GM21825 (cell line): ENCODE results near the gene DHRS2.

Experiments used
- ATAC-seq: cut with Tn5 transposase; IDR thresholded peaks from one replicate; pipeline ENCODE4 v1.9.1; 2021; ENCODE audit warnings: mild to moderate bottlenecking, moderate library complexity; ENCODE audit not compliant: unreplicated experiment

Gene DHRS2

DNA sequence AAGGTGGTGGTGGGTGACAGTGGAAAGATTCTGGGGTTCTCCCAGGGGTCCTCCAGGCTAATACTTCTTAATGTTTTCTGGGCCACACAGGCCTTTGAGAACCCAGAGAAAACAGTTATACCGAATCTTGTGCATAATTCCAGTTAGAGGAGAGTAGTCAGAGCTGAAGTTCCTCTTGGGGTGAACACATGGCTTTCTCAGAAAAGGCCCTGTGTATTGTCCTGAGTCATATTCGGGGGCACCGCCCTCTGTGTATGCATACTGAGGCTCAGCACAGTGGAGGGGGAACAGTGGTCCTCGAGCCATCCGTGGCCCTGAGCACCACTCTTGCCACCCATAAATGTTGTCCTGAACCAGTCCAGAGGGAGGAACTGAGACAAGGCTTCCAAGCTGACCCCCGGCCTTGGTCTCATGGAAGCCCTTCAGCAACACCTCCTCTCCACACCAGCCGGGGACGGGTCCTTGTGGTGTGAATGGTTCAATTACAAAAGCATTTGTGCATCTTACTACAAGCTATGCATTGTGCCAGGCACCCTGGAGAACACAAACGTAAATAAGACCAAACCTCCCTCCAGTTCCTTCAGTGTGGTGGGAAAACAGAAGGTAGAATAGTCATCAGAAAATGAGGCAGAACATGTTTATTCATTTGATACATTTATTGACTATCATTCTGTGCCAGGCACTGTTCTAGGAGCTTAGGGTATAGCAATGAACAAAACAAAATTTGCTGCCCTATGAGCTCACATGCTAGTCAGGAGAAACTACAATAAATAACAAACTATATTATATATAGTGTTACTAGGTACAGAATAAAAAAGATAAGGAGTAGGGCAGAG, 9.9 kb downstream of the DHRS2 start:
- no peak for ATAC-seq

- no peak for ATAC-seq
Measured at GRCh38 chr14:23646648-23647549, 10.7 kb downstream of the DHRS2 start.

DNA sequence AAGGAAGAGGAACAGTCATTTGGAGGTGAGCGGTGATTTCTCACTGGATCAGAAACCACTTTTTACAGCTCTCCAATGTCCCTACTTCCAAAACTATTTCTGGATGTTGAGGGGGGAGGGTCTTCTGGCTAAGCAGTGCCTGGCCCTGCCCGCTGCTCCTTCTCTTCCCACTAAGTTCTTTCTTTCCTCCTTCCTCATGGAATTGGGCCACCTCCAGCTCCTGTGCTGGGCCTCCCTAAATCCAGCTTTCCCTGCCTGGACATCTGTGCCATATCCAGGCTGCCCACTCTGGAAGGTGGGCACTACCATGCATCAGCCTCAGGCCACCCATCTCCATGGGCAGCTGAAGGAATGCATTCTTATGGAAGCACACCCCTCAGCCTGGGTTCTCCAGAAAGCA, 11.5 kb downstream of the DHRS2 start:
- no peak for ATAC-seq

GRCh38 chr14:23648764-23649460, 12.7 kb downstream of the DHRS2 start:
- ATAC-seq = no peak

GRCh38 chr14:23650506-23650905, 14.3 kb downstream of the DHRS2 start:
- no peak for ATAC-seq

DNA sequence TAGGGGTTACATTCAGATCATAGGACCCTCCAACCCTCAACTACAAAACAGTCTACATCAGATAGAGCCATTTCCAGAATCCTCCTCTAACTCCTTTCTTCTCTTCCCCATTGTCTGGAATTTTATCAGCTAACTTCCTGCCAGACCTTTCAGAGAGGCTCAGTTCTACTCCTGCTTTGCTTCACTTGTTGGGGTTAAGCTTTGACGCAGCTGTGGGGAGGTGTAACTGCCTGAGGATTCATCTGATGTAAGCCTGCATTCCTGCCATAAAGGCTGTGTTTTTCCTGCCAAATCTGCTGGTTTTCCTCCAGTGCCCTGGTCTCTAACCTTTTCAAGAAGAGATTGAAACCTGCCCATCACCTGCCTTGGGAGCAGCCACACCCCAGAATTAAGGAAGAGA, 16.9 kb downstream of the DHRS2 start:
- ATAC-seq = no peak

DNA sequence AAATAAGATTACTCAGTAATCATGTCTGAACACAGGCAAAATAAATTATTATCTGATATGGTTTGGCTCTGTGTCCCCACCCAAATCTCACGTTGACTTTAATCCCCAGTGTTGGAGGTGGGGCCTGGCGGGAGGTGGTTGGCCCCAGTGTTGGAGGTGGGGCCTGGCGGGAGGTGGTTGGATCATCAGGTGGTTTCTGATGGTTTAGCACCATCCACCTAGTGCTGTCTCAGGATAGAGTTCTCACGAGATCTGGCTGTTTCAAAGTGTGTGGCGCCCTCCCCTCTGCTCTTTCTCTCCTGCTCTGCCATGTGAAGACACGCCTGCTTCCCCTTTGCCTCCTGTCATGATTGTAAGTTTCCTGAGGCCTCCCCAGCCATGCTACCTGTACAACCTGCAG, 18.1 kb downstream of the DHRS2 start:
- no peak for ATAC-seq

DNA sequence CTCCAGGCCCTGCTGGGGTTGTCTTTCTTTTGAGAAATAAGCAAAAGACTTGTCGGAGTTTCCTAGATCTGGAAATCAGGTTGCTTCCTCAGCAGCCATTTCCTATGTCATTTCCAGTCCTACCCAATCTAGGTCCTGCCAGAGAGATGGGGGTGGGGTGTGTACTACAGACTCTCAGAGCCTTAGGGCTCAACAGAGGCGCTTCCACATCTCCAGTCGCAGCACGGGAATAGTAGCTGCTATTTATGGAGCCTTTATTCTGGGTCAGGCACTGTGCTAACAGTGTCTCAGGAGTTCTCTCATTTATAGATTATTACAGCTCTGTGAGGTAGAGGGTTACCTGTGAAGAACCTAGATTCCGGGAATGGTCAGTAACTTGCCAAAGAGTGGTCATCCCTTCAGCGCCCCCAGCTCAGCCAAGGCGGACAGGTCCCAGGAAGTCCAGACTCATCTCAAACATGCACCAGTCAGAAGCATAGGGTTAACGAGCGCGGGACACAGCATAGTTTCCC, 21.9 kb downstream of the DHRS2 start:
- ATAC-seq = no peak

GRCh38 chr14:23660290-23661226, 24.4 kb downstream of the DHRS2 start:
- no peak for ATAC-seq

- ATAC-seq = no peak
Measured at GRCh38 chr14:23661542-23661941, 25.4 kb downstream of the DHRS2 start.

DNA sequence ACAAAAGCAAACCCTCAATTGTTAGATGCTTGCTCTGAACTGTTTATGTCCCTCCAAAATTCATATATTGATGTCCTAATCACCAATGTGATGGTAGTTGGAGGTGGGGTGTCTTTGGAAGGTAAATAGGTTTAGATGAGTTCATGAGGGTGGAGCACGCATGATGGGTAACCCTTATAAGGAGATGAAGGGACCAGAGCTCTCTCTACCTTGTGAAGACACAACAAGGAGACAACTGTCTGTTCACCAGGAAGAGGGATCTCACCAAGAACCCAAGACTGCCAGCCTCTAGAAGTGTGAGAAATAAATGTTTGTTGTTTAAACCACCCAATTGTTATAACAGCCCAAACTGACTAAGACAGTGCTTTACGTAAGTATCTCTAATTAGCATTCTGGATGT, 27.0 kb downstream of the DHRS2 start:
- ATAC-seq = no peak

DNA sequence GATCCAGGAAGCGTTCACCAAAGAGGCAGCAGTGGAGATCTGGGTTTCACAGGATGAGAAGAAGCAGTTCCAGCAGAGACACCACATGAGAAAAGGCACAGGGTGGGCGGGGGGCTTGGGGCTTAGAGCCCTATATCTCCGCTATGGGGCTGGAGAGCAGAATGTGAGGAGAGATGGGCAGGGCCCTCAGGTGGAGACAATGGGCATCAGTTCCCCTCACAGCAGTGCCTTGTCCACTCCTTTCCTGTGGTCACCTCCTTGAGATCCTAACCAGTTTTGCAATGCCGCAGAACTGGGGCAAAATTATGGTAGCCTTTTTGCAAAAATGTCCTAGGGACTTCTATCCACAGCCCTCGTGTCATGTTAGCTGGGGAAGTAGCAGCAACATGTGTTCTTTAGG, 27.5 kb downstream of the DHRS2 start:
- ATAC-seq = no peak

DNA sequence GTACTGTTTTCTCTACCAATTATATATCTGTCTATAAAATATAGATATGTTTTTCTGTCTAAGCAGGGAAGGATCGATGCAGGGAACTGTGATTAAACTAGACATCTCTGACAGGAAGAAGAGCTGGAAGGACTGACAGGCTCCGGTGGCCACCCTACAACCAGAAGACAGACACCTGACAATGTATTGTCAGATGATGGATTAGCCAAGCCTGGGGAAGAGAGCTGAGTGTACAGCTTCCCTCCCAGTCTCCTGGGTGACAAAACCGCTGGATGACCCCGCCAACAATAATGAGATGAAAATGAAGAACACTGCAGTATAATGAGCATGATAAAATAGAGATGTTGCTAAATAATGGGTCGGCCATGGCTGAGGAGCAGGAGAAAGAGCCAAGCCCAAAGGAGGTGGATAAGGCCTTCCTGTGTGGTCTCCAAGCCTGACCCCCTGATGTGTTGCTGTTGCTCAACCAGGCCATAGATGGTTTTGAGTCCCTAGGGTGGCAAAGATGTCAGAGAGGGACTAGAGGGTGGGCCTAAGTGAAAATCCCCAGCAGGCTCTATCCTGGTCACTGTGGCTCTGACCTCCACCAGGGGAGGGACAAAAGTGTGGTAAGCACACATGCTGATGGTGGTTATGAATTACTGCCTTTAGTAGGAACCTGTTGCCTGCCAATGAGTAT, 28.2 kb downstream of the DHRS2 start:
- no peak for ATAC-seq

- ATAC-seq = no peak
Measured at GRCh38 chr14:23665302-23666016, 29.3 kb downstream of the DHRS2 start.

GRCh38 chr14:23667134-23667533, 31.0 kb downstream of the DHRS2 start:
- ATAC-seq = no peak

- ATAC-seq = no peak
Measured at GRCh38 chr14:23669441-23669840, 33.3 kb downstream of the DHRS2 start.

DNA sequence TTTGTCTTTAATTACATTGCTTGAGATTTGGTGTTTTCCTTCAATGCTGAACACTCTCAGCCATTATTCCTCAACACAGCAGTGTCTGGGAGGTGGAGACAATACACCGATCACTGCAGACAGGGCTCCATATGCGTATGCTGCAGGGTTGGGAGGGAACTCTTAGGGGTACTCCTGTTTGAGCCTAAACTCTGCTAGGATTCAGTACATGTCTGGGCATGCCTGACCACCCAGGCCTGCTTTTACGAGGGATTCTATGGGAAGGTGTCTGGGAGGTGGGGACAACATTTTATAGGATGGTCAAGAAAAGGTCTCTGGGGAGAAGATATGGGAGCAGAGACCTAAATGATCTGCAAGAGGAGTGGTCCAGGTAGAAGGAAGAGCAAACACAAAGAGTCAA, 34.3 kb downstream of the DHRS2 start:
- no peak for ATAC-seq

- ATAC-seq = no peak
Measured at GRCh38 chr14:23672200-23672599, 36.0 kb downstream of the DHRS2 start.

- ATAC-seq = no peak
Measured at GRCh38 chr14:23675337-23675736, 39.2 kb downstream of the DHRS2 start.
